Measurements from ENCODE around the gene LIPC. TPM values are rescaled to one million over a fixed set of nuclear protein-coding genes. Genes with fewer than 3 reads are reported as not detected.

LIPC gene
- total RNA-seq, 4 donors from 2014 or later: 0.47 TPM; not detected in 3

GRCh38 chr15:58604455-58604923 lies 172.7 kb downstream of the LIPC start:
- no peak overlapping the region for H3K27ac ChIP-seq
- in situ Hi-C loops (cut with MboI; ENCODE audit: low sequenced_read_pairs in 4 of 4) (no loop called here), intact Hi-C loops (cut with DNase I; ENCODE audit: low total_unique reads) (no loop called here)
- ATAC-seq (no peak), DNase-seq (no peak)
- no peak for TF ChIP-seq POLR2A (IDR thresholded peaks at IDR 0.05)
- no peaks in the 10 kb centered on the region for H3K27me3 ChIP-seq
- H3K36me3 ChIP-seq: peaks cover 0 to 3% of the 10 kb centered on the region in 2 donors
- H3K9me3 ChIP-seq: no peaks in the 10 kb centered on the region
- H3K4me1 ChIP-seq: no peaks in the 10 kb centered on the region
- H3K4me3 ChIP-seq: no peak overlapping the region

- peaks cover 0 to 11% of the 10 kb centered on the region in 2 donors for H3K36me3 ChIP-seq
- no peak overlapping the region for H3K27ac ChIP-seq
- ATAC-seq (no peak), DNase-seq (no peak)
- TF ChIP-seq POLR2A (IDR thresholded peaks at IDR 0.05) (no peak), CTCF (IDR thresholded peaks at IDR 0.05 in 4 of 5, conservative IDR thresholded peaks at IDR 0.05 in 1 of 5) (no peak)
- intact Hi-C loops (cut with DNase I; ENCODE audit: low total_unique reads) (no loop called here), in situ Hi-C loops (cut with MboI; ENCODE audit: low sequenced_read_pairs in 4 of 4) (no loop called here)
- H3K27me3 ChIP-seq: no peaks in the 10 kb centered on the region
- no peaks in the 10 kb centered on the region for H3K4me1 ChIP-seq
- H3K4me3 ChIP-seq: no peak overlapping the region
- H3K9me3 ChIP-seq: no peaks in the 10 kb centered on the region
Measured at GRCh38 chr15:58605931-58606530, 174.2 kb downstream of the LIPC start.

GRCh38 chr15:58606577-58607080 lies 174.8 kb downstream of the LIPC start:
- no peak overlapping the region for H3K4me3 ChIP-seq
- in situ Hi-C loops (cut with MboI; ENCODE audit: low sequenced_read_pairs in 4 of 4): no loop called here
- TF ChIP-seq CTCF (IDR thresholded peaks at IDR 0.05 in 4 of 5, conservative IDR thresholded peaks at IDR 0.05 in 1 of 5) (no peak), POLR2A (IDR thresholded peaks at IDR 0.05) (no peak)

GRCh38 chr15:58608129-58608590 lies 176.4 kb downstream of the LIPC start:
- DNase-seq: no peak
- intact Hi-C loops (cut with DNase I; ENCODE audit: low total_unique reads): no loop called here
- TF ChIP-seq CTCF (IDR thresholded peaks at IDR 0.05 in 4 of 5, conservative IDR thresholded peaks at IDR 0.05 in 1 of 5) (no peak), POLR2A (IDR thresholded peaks at IDR 0.05) (no peak)
- ATAC-seq: no peak
- Histone ChIP-seq H3K36me3 (peaks cover 0 to 11% of the 10 kb centered on the region in 2 donors), H3K4me3 (no peak overlapping the region), H3K27ac (no peak overlapping the region), H3K9me3 (no peaks in the 10 kb centered on the region), H3K27me3 (no peaks in the 10 kb centered on the region), H3K4me1 (no peaks in the 10 kb centered on the region)
- in situ Hi-C loops (cut with MboI; ENCODE audit: low sequenced_read_pairs in 4 of 4): no loop called here

More at GRCh38 chr15:58606577-58607080, 174.8 kb downstream of the LIPC start:
- DNase-seq: no peak
- ATAC-seq: no peak
- intact Hi-C loops (cut with DNase I; ENCODE audit: low total_unique reads): no loop called here
- H3K9me3 ChIP-seq: no peaks in the 10 kb centered on the region
- peaks cover 0 to 11% of the 10 kb centered on the region in 2 donors for H3K36me3 ChIP-seq
- H3K4me1 ChIP-seq: no peaks in the 10 kb centered on the region
- no peak overlapping the region for H3K27ac ChIP-seq
- no peaks in the 10 kb centered on the region for H3K27me3 ChIP-seq

GRCh38 chr15:58608711-58609110 lies 176.9 kb downstream of the LIPC start:
- H3K4me1 ChIP-seq: no peaks in the 10 kb centered on the region
- in situ Hi-C loops (cut with MboI; ENCODE audit: low sequenced_read_pairs in 4 of 4): no loop called here
- TF ChIP-seq CTCF (IDR thresholded peaks at IDR 0.05 in 4 of 5, conservative IDR thresholded peaks at IDR 0.05 in 1 of 5) (no peak), POLR2A (IDR thresholded peaks at IDR 0.05) (no peak)
- ATAC-seq (no peak), DNase-seq (no peak)
- no peaks in the 10 kb centered on the region for H3K27me3 ChIP-seq
- peaks cover 0 to 12% of the 10 kb centered on the region in 2 donors for H3K36me3 ChIP-seq
- no peak overlapping the region for H3K4me3 ChIP-seq
- H3K9me3 ChIP-seq: no peaks in the 10 kb centered on the region
- no peak overlapping the region for H3K27ac ChIP-seq
- intact Hi-C loops (cut with DNase I; ENCODE audit: low total_unique reads): no loop called here
